DOHH2 (cell line): Measurements from ENCODE around the gene CD209.

Experiments used
- CTCF ChIP-seq: fragments of 200-600 bp; sonication (generic); IDR thresholded peaks from one replicate; pipeline ENCODE4 v1.5.1; 2014; ENCODE audit warnings: antibody characterized with exemption, mild to moderate bottlenecking, low read depth, low read length; ENCODE audit not compliant: poor library complexity, severe bottlenecking
- EZH2phosphoT487 ChIP-seq: fragments of 200-600 bp; sonication (generic); IDR thresholded peaks from 2 replicates; pipeline ENCODE4 v1.6.1; 2017; ENCODE audit warnings: borderline replicate concordance, mild to moderate bottlenecking, antibody characterized with exemption, low read length, moderate library complexity, mixed read lengths

DNA sequence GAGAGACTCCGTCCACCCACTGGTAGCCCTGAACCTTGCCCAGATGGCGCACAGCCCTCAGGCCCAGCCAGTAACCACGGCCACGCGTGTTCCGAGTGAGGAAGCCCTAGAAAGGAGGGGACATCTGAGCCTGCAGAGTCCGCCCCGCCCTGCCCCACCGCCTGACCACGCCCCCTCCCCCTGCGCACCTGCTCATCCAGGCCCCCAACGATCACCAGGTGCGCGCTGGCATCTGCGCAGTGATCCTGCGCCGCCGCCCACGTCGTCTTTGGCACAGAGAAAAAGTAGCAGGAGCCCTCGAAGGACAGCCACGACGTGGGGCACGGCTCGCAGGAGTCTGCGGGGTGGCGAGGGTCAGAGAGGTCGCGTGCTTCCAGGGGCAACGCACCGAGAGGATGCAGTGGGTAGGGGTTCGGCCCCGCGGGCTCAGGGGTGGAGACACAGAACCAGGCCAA, 17.5 kb downstream of the CD209 start:
- no peak for TF ChIP-seq CTCF
- TF ChIP-seq EZH2phosphoT487 = no peak
